ENCODE measurements around the gene GZMM. TPM values are rescaled to one million over a fixed set of nuclear protein-coding genes. Genes with fewer than 3 reads are reported as not detected.

The GZMM gene
- total RNA-seq, 2 experiments from 2014 or later: 52.7 to 58.5 TPM

GRCh38 chr19:525857-526419 lies 17.9 kb upstream of the GZMM start:
- ChIA-PET CTCF (interaction anchor here (1.0 kb wide), 1 partner anchor 14 kb away, joined by 3 read pairs; no protein-coding TSS in a partner anchor), POLR2A (no interaction called here)
- intact Hi-C loops (cut with micrococcal nuclease): no loop called here
- ATAC-seq (no peak), DNase-seq (no peak)
- H3K27ac Mint-ChIP-seq: no peak overlapping the region
- H3K4me3 Mint-ChIP-seq: no peak overlapping the region
- H3K9me3 Mint-ChIP-seq: no peaks in the 10 kb centered on the region
- no peaks in the 10 kb centered on the region for H3K36me3 Mint-ChIP-seq (ENCODE audit: low read depth)
- peaks cover 2% of the 10 kb centered on the region for H3K27me3 Mint-ChIP-seq
- peaks cover 6% of the 10 kb centered on the region for H3K4me1 Mint-ChIP-seq (ENCODE audit: low read depth)
- TF ChIP-seq CTCF (IDR thresholded peaks at IDR 0.05): no peak

- H3K27ac Mint-ChIP-seq: peak overlapping the region; percentile 88
- no peaks in the 10 kb centered on the region for H3K36me3 Mint-ChIP-seq (ENCODE audit: low read depth)
- ChIA-PET POLR2A (interaction anchor here (0.6 to 2.2 kb wide), 6 partner anchors 9 to 265 kb away, joined by 3 to 9 read pairs (median 4); no protein-coding TSS in a partner anchor), CTCF (interaction anchor here (1.0 to 4.0 kb wide), 4 partner anchors 10 to 24 kb away, joined by 3 to 45 read pairs (median 16); no protein-coding TSS in a partner anchor)
- peaks cover 1% of the 10 kb centered on the region for H3K27me3 Mint-ChIP-seq
- no peak for TF ChIP-seq CTCF (IDR thresholded peaks at IDR 0.05)
- H3K4me3 Mint-ChIP-seq: peak overlapping the region; percentile 81
- peaks cover 22% of the 10 kb centered on the region for H3K4me1 Mint-ChIP-seq (ENCODE audit: low read depth)
- H3K9me3 Mint-ChIP-seq: no peaks in the 10 kb centered on the region
- ATAC-seq (no peak), DNase-seq (no peak)
- intact Hi-C loops (cut with micrococcal nuclease): no loop called here
Measured at GRCh38 chr19:530134-531008, 13.5 kb upstream of the GZMM start.

GRCh38 chr19:531009-531752 lies 12.7 kb upstream of the GZMM start:
- H3K27ac Mint-ChIP-seq: peak overlapping the region; percentile 88
- peaks cover 22% of the 10 kb centered on the region for H3K4me1 Mint-ChIP-seq (ENCODE audit: low read depth)
- ChIA-PET POLR2A (interaction anchor here (0.5 to 2.6 kb wide), 8 partner anchors 10 to 498 kb away, joined by 3 to 20 read pairs (median 5); partner anchors contain the start of gene BSG), CTCF (interaction anchor here (1.0 to 4.0 kb wide), 11 partner anchors 11 to 103 kb away, joined by 3 to 45 read pairs (median 6); partner anchors contain the start of genes POLRMT and TPGS1)
- ATAC-seq (peak; percentile 84), DNase-seq (peak; percentile 88)
- TF ChIP-seq CTCF (IDR thresholded peaks at IDR 0.05): no peak
- H3K27me3 Mint-ChIP-seq: no peaks in the 10 kb centered on the region
- H3K9me3 Mint-ChIP-seq: no peaks in the 10 kb centered on the region
- intact Hi-C loops (cut with micrococcal nuclease): no loop called here
- no peaks in the 10 kb centered on the region for H3K36me3 Mint-ChIP-seq (ENCODE audit: low read depth)
- peak overlapping the region; percentile 81 for H3K4me3 Mint-ChIP-seq

- Mint-ChIP-seq H3K4me3 (peak within 1 kb of the TSS; percentile 87), H3K27me3 (no peaks in the 10 kb centered on the region), H3K36me3 (ENCODE audit: low read depth) (no peaks in the 10 kb centered on the region), H3K4me1 (ENCODE audit: low read depth) (peaks cover 20% of the 10 kb centered on the region), H3K9me3 (no peaks in the 10 kb centered on the region), H3K27ac (peak within 1 kb of the TSS; percentile 88)
- DNase-seq (no peak), ATAC-seq (peak; percentile 22)
- CTCF ChIA-PET: interaction anchor here (0.9 to 4.0 kb wide), 13 partner anchors 10 to 102 kb away, joined by 3 to 45 read pairs (median 5); partner anchors contain the start of genes BSG, POLRMT and TPGS1
- POLR2A ChIA-PET: interaction anchor here (0.5 to 2.6 kb wide), 6 partner anchors 11 to 1731 kb away, joined by 3 to 20 read pairs (median 6); partner anchors contain the start of gene BSG
- intact Hi-C loops (cut with micrococcal nuclease): no loop called here
- TF ChIP-seq CTCF (IDR thresholded peaks at IDR 0.05): no peak
Measured at GRCh38 chr19:531753-532560, 11.9 kb upstream of the GZMM start, which contains the start of gene CDC34. Gene CDC34 (plus strand): TSS chr19:531760. CDS start chr19:531932, 172 bp downstream.
